CD4-positive, alpha-beta T cell (primary cell): Measurements from ENCODE around the gene XRCC5. TPM values are rescaled to one million over a fixed set of nuclear protein-coding genes. Genes with fewer than 3 reads are reported as not detected.
A peak's percentile ranks its signal among the peaks of the same experiment; 100 is the strongest.

Experiments
- ATAC-seq: fragments of 200-7000 bp; cut with Tn5 transposase; one replicate; pipeline ENCODE4 v1.10.0; 2022; ENCODE audit warnings: mild to moderate bottlenecking; ENCODE audit not compliant: poor library complexity
- CTCF ChIA-PET: fragments of 350-600 bp; sonication (Branson Sonifier 250); formaldehyde crosslinking; loops from one replicate; lab custom pipeline; 2021; ENCODE audit warnings: antibody characterized with exemption, inconsistent platforms; lab: Charles Lee
- POLR2A ChIA-PET: fragments of 350-600 bp; sonication (Branson Sonifier 250); formaldehyde crosslinking; loops from one replicate; lab custom pipeline; 2021; ENCODE audit warnings: antibody characterized with exemption, inconsistent platforms; lab: Charles Lee
- DNase-seq, 14 experiments: peaks; one replicate each; pipeline ENCODE4 v3.0.0-alpha.2; 2013 to 2020; ENCODE audit warnings: mixed read lengths in 2 of 14
- H3K27ac ChIP-seq, 2 donors: one replicate each; pipeline versions ENCODE4 v1.5.1 to v1.7.0; 2013; ENCODE audit warnings: low read length in 2 of 2, low read depth in 1 of 2, mild to moderate bottlenecking in 1 of 2
- H3K27me3 ChIP-seq, 2 experiments: 1 replicate in 1 of 2; 2 replicates in 1 of 2; pipeline versions ENCODE4 v1.6.1 to v1.7.0; 2013; ENCODE audit warnings: low read length in 2 of 2, control low read depth in 1 of 2, mild to moderate bottlenecking in 1 of 2, moderate library complexity in 1 of 2; ENCODE audit not compliant: insufficient read depth in 2 of 2, control insufficient read depth in 1 of 2
- H3K36me3 ChIP-seq: one replicate; pipeline ENCODE4 v1.6.1; 2013; ENCODE audit warnings: low read length, control low read depth; ENCODE audit not compliant: insufficient read depth
- H3K4me1 ChIP-seq: one replicate; pipeline ENCODE4 v1.6.1; 2013; ENCODE audit warnings: low read length, control low read depth; ENCODE audit not compliant: insufficient read depth
- H3K4me3 ChIP-seq: one replicate; pipeline ENCODE4 v1.5.1; 2013; ENCODE audit warnings: mild to moderate bottlenecking, low read length, moderate library complexity
- H3K9me3 ChIP-seq, 2 experiments: 1 replicate in 1 of 2; 2 replicates in 1 of 2; pipeline versions ENCODE4 v1.6.1 to v1.7.0; 2013; ENCODE audit warnings: low read length in 2 of 2, mild to moderate bottlenecking in 2 of 2, control low read depth in 1 of 2, moderate library complexity in 1 of 2; ENCODE audit not compliant: control insufficient read depth in 1 of 2, insufficient read depth in 1 of 2
- H3K27ac Mint-ChIP-seq: one replicate; pipeline ENCODE4 v1.8.0; 2020; ENCODE audit warnings: mixed read lengths
- H3K27me3 Mint-ChIP-seq: one replicate; pipeline ENCODE4 v1.8.0; 2021; ENCODE audit warnings: mixed read lengths
- H3K36me3 Mint-ChIP-seq: one replicate; pipeline ENCODE4 v1.8.0; 2021; ENCODE audit warnings: low read depth, mixed read lengths
- H3K4me1 Mint-ChIP-seq: one replicate; pipeline ENCODE4 v1.8.0; 2021; ENCODE audit warnings: low read depth, mixed read lengths
- H3K4me3 Mint-ChIP-seq: one replicate; pipeline ENCODE4 v1.8.0; 2020; ENCODE audit warnings: mild to moderate bottlenecking, mixed read lengths
- H3K9me3 Mint-ChIP-seq: one replicate; pipeline ENCODE4 v1.8.0; 2020; ENCODE audit warnings: mixed read lengths
- CTCF ChIP-seq: fragments of 200-600 bp; IDR thresholded peaks from one replicate; pipeline ENCODE4 v1.8.0; 2022; ENCODE audit warnings: antibody characterized with exemption, mild to moderate bottlenecking
- intact Hi-C, 2 experiments: fragments of 100-400 bp; cut with DNase I in 1 of 2; cut with micrococcal nuclease in 1 of 2; formaldehyde crosslinking; loops; one replicate each; pipeline versions ENCODE4 v1.15.1 to v1.9.0; 2023 to 2025; cut with DNase I, micrococcal nuclease
- total RNA-seq, 174 experiments: library from RNA in 2 of 174; stranded (reverse) in 2 of 174; gene quantifications; one replicate each; pipeline ENCODE4 v1.2.3 and lab custom pipeline; 2021 to 2026

Gene XRCC5
- total RNA-seq, 2 experiments from 2014 or later, result 126 to 129 TPM

- peak overlapping the region in 1 of 2 donors; percentile 8 for H3K27ac ChIP-seq
- Mint-ChIP-seq H3K9me3 (no peaks in the 10 kb centered on the region), H3K27me3 (no peaks in the 10 kb centered on the region), H3K4me3 (peak overlapping the region; percentile 43), H3K27ac (peak overlapping the region; percentile 69), H3K4me1 (peaks cover 83% of the 10 kb centered on the region), H3K36me3 (peaks cover 94% of the 10 kb centered on the region)
- ChIA-PET CTCF (interaction anchor here (1.0 to 1.6 kb wide), 3 partner anchors 12 to 26 kb away, joined by 3 read pairs; no protein-coding TSS in a partner anchor), POLR2A (interaction anchor here (1.4 to 2.0 kb wide), 2 partner anchors 11 to 39 kb away, joined by 4 to 6 read pairs; partner anchors contain the start of genes PECR and XRCC5)
- DNase-seq (peak in 2 of 14 experiments; percentile 27 to 36), ATAC-seq (no peak)
- H3K27me3 ChIP-seq, result no peaks in the 10 kb centered on the region
- H3K4me3 ChIP-seq, result no peak overlapping the region
- intact Hi-C loops, result loop anchor here in 1 of 2 experiments (10.0 kb wide), 1 partner anchor 65 kb away; no protein-coding TSS in a partner anchor
- no peak for TF ChIP-seq CTCF
- peaks cover 92% of the 10 kb centered on the region for H3K36me3 ChIP-seq
- H3K9me3 ChIP-seq, result no peaks in the 10 kb centered on the region
- H3K4me1 ChIP-seq, result peaks cover 8% of the 10 kb centered on the region
These were observed 10.8 kb downstream of the XRCC5 start for GRCh38 chr2:216119986-216120385.

GRCh38 chr2:216121255-216121654 lies 12.1 kb downstream of the XRCC5 start:
- peaks cover 3% of the 10 kb centered on the region for H3K4me1 ChIP-seq
- Mint-ChIP-seq H3K27me3 (no peaks in the 10 kb centered on the region), H3K36me3 (peaks cover 99% of the 10 kb centered on the region), H3K9me3 (no peaks in the 10 kb centered on the region), H3K4me1 (peaks cover 82% of the 10 kb centered on the region), H3K4me3 (no peak overlapping the region), H3K27ac (peak overlapping the region; percentile 53)
- DNase-seq, result no peak
- intact Hi-C loops, result no loop called here
- POLR2A ChIA-PET, result no interaction called here
- no peaks in the 10 kb centered on the region for H3K9me3 ChIP-seq
- H3K36me3 ChIP-seq, result peaks cover 100% of the 10 kb centered on the region
- H3K4me3 ChIP-seq, result no peak overlapping the region
- CTCF ChIA-PET, result no interaction called here
- no peak for TF ChIP-seq CTCF
- H3K27me3 ChIP-seq, result no peaks in the 10 kb centered on the region
- H3K27ac ChIP-seq, result no peak overlapping the region
- no peak for ATAC-seq

- no peak overlapping the region for H3K4me3 Mint-ChIP-seq
- Histone ChIP-seq H3K36me3 (peaks cover 99% of the 10 kb centered on the region), H3K27me3 (no peaks in the 10 kb centered on the region), H3K4me3 (no peak overlapping the region), H3K27ac (no peak overlapping the region), H3K4me1 (peaks cover 4% of the 10 kb centered on the region), H3K9me3 (no peaks in the 10 kb centered on the region)
- TF ChIP-seq CTCF, result no peak
- no peaks in the 10 kb centered on the region for H3K27me3 Mint-ChIP-seq
- peaks cover 77% of the 10 kb centered on the region for H3K4me1 Mint-ChIP-seq
- no peak for DNase-seq
- ChIA-PET CTCF (interaction anchor here (1.2 to 1.4 kb wide), 2 partner anchors 17 to 42 kb away, joined by 3 read pairs; no protein-coding TSS in a partner anchor), POLR2A (interaction anchor here (0.6 kb wide), 1 partner anchor 16 kb away, joined by 3 read pairs; no protein-coding TSS in a partner anchor)
- ATAC-seq, result no peak
- peaks cover 100% of the 10 kb centered on the region for H3K36me3 Mint-ChIP-seq
- peak overlapping the region; percentile 64 for H3K27ac Mint-ChIP-seq
- intact Hi-C loops, result loop anchor here in 1 of 2 experiments (5.0 kb wide), 1 partner anchor 35 kb away; no protein-coding TSS in a partner anchor
- no peaks in the 10 kb centered on the region for H3K9me3 Mint-ChIP-seq
These were observed 17.8 kb downstream of the XRCC5 start for GRCh38 chr2:216126943-216127342.
